ENCODE data around the gene CHGA. TPM values are rescaled to one million over a fixed set of nuclear protein-coding genes. Genes with fewer than 3 reads are reported as not detected.

CHGA gene
- total and polyA plus RNA-seq, 4 donors: 0.05 TPM; not detected in 3

GRCh38 chr14:92916201-92916600 lies 6.7 kb upstream of the CHGA start:
- Histone ChIP-seq H3K4me1 (ENCODE audit: control insufficient read depth in 4 of 4, insufficient read depth in 4 of 4, low read length in 3 of 4) (no peaks in the 10 kb centered on the region), H3K27ac (ENCODE audit: low read depth in 1 of 2, low read length in 2 of 2) (no peak overlapping the region), H3K9me3 (ENCODE audit: control insufficient read depth in 4 of 4, low read length in 3 of 4) (no peaks in the 10 kb centered on the region), H3K27me3 (ENCODE audit: control insufficient read depth in 4 of 4, insufficient read depth in 4 of 4, low read length in 3 of 4) (peaks cover 0 to 3% (median 0%) of the 10 kb centered on the region in 4 donors), H3K4me3 (ENCODE audit: low read depth in 1 of 3, low read length in 3 of 3) (no peak overlapping the region), H3K9ac (ENCODE audit: low read depth in 1 of 2, low read length in 2 of 2) (no peak overlapping the region), H3K36me3 (ENCODE audit: control insufficient read depth in 4 of 4, insufficient read depth in 3 of 4, low read depth in 1 of 4, low read length in 3 of 4) (no peaks in the 10 kb centered on the region)
- no peak for DNase-seq (ENCODE audit: low spot score)
- 62% methylated on average over 4 of the region's 4 CpGs for WGBS
- TF ChIP-seq JUND (IDR thresholded peaks at IDR 0.05): no peak
- no peak for TF ChIP-seq GABPA (IDR thresholded peaks at IDR 0.05 in 1 of 2, conservative IDR thresholded peaks at IDR 0.05 in 1 of 2)
- no peak for TF ChIP-seq YY1 (IDR thresholded peaks at IDR 0.05)
- TF ChIP-seq TAF1 (conservative IDR thresholded peaks at IDR 0.05): no peak
- TF ChIP-seq HNF4G (IDR thresholded peaks at IDR 0.05): no peak
- TF ChIP-seq FOXA1 (IDR thresholded peaks at IDR 0.05): no peak
- no peak for TF ChIP-seq FOXA2 (IDR thresholded peaks at IDR 0.05)

- Histone ChIP-seq H3K27me3 (ENCODE audit: control insufficient read depth in 4 of 4, insufficient read depth in 4 of 4, low read length in 3 of 4) (peaks cover 0 to 3% (median 0%) of the 10 kb centered on the region in 4 donors), H3K36me3 (ENCODE audit: control insufficient read depth in 4 of 4, insufficient read depth in 3 of 4, low read depth in 1 of 4, low read length in 3 of 4) (no peaks in the 10 kb centered on the region), H3K27ac (ENCODE audit: low read depth in 1 of 2, low read length in 2 of 2) (no peak overlapping the region), H3K4me1 (ENCODE audit: control insufficient read depth in 4 of 4, insufficient read depth in 4 of 4, low read length in 3 of 4) (no peaks in the 10 kb centered on the region), H3K4me3 (ENCODE audit: low read depth in 1 of 3, low read length in 3 of 3) (no peak overlapping the region), H3K9ac (ENCODE audit: low read depth in 1 of 2, low read length in 2 of 2) (no peak overlapping the region), H3K9me3 (ENCODE audit: control insufficient read depth in 4 of 4, low read length in 3 of 4) (no peaks in the 10 kb centered on the region)
- no peak for TF ChIP-seq HNF4G (IDR thresholded peaks at IDR 0.05)
- 66% methylated on average over 14 of the region's 14 CpGs for WGBS
- no peak for DNase-seq (ENCODE audit: low spot score)
Measured at GRCh38 chr14:92917041-92917940, 5.7 kb upstream of the CHGA start.

- TF ChIP-seq FOXA2 (IDR thresholded peaks at IDR 0.05): no peak
- no peak for TF ChIP-seq JUND (IDR thresholded peaks at IDR 0.05)
- no peak for TF ChIP-seq ZBTB33 (IDR thresholded peaks at IDR 0.05)
- no peak for TF ChIP-seq SP1 (IDR thresholded peaks at IDR 0.05)
- TF ChIP-seq YY1 (IDR thresholded peaks at IDR 0.05): no peak
- TF ChIP-seq, protein P1, sequence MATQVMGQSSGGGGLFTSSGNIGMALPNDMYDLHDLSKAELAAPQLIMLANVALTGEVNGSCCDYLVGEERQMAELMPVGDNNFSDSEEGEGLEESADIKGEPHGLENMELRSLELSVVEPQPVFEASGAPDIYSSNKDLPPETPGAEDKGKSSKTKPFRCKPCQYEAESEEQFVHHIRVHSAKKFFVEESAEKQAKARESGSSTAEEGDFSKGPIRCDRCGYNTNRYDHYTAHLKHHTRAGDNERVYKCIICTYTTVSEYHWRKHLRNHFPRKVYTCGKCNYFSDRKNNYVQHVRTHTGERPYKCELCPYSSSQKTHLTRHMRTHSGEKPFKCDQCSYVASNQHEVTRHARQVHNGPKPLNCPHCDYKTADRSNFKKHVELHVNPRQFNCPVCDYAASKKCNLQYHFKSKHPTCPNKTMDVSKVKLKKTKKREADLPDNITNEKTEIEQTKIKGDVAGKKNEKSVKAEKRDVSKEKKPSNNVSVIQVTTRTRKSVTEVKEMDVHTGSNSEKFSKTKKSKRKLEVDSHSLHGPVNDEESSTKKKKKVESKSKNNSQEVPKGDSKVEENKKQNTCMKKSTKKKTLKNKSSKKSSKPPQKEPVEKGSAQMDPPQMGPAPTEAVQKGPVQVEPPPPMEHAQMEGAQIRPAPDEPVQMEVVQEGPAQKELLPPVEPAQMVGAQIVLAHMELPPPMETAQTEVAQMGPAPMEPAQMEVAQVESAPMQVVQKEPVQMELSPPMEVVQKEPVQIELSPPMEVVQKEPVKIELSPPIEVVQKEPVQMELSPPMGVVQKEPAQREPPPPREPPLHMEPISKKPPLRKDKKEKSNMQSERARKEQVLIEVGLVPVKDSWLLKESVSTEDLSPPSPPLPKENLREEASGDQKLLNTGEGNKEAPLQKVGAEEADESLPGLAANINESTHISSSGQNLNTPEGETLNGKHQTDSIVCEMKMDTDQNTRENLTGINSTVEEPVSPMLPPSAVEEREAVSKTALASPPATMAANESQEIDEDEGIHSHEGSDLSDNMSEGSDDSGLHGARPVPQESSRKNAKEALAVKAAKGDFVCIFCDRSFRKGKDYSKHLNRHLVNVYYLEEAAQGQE (IDR thresholded peaks at IDR 0.05): no peak
- no peak for TF ChIP-seq RXRA (IDR thresholded peaks at IDR 0.05)
- Histone ChIP-seq H3K4me1 (ENCODE audit: control insufficient read depth in 4 of 4, insufficient read depth in 4 of 4, low read length in 3 of 4) (peaks cover 0 to under 1% (median 0%) of the 10 kb centered on the region in 4 donors), H3K27me3 (ENCODE audit: control insufficient read depth in 4 of 4, insufficient read depth in 4 of 4, low read length in 3 of 4) (peaks cover 0 to 4% (median 0%) of the 10 kb centered on the region in 4 donors), H3K9ac (ENCODE audit: low read depth in 1 of 2, low read length in 2 of 2) (no peak overlapping the region), H3K27ac (ENCODE audit: low read depth in 1 of 2, low read length in 2 of 2) (no peak overlapping the region), H3K4me3 (ENCODE audit: low read depth in 1 of 3, low read length in 3 of 3) (no peak overlapping the region), H3K9me3 (ENCODE audit: control insufficient read depth in 4 of 4, low read length in 3 of 4) (no peaks in the 10 kb centered on the region), H3K36me3 (ENCODE audit: control insufficient read depth in 4 of 4, insufficient read depth in 3 of 4, low read depth in 1 of 4, low read length in 3 of 4) (no peaks in the 10 kb centered on the region)
- DNase-seq (ENCODE audit: low spot score): no peak
- WGBS: 77% methylated on average over 7 of the region's 7 CpGs
Measured at GRCh38 chr14:92917956-92918355, 5.0 kb upstream of the CHGA start.

Measured in liver (tissue), 9 donors.